ENCODE measurements around the gene C8G. TPM values are rescaled to one million over a fixed set of nuclear protein-coding genes. Genes with fewer than 3 reads are reported as not detected.

The C8G gene
- total and polyA plus RNA-seq, 9 of the 15 experiments (the other 6 are each of a cell fraction or from before 2014, with no cell fraction given): 0.35 to 5.9 (median 2.7) TPM; not detected in 2

GRCh38 chr9:136963751-136964150 is 18.7 kb downstream of the C8G start:
- CTCF ChIA-PET (ENCODE audit: low intra/inter-chr PET ratio): no interaction called here
- TF ChIP-seq RFX5 (IDR thresholded peaks at IDR 0.05; ENCODE audit: low read depth, low read length): no peak
- TF ChIP-seq FIP1L1 (IDR thresholded peaks at IDR 0.05; ENCODE audit: low read depth, low read length, poor library complexity, severe bottlenecking): no peak
- no peak for TF ChIP-seq ZNF444 (CRISPR knock-in tag; IDR thresholded peaks at IDR 0.05)
- no peak for TF ChIP-seq EP400 (IDR thresholded peaks at IDR 0.05)
- no peak for TF ChIP-seq GATAD2A (IDR thresholded peaks at IDR 0.05)
- no peak for TF ChIP-seq ZNF75A (CRISPR knock-in tag; IDR thresholded peaks at IDR 0.05)
- no peak for TF ChIP-seq ZNF586 (CRISPR knock-in tag; conservative IDR thresholded peaks at IDR 0.05)
- TF ChIP-seq CBX8 (IDR thresholded peaks at IDR 0.05; ENCODE audit: borderline replicate concordance, extremely low read depth, low read depth, low read length, poor library complexity, severe bottlenecking): no peak
- no peak for TF ChIP-seq HDAC6 (IDR thresholded peaks at IDR 0.05; ENCODE audit: low read depth, low read length)
- peak overlapping the region; percentile 61 for H3K4me2 ChIP-seq (ENCODE audit: insufficient read depth, low read length)
- no peaks in the 10 kb centered on the region for H3K9me1 ChIP-seq (ENCODE audit: control insufficient read depth, insufficient read depth, low read length)
- peak overlapping the region; percentile 86 for H2AFZ ChIP-seq (ENCODE audit: low read depth, low read length)
- H3K27ac ChIP-seq (ENCODE audit: extremely low read depth, low read depth, low read length): no peak overlapping the region
- in situ Hi-C loops (cut with MboI) (no loop called here), intact Hi-C loops (cut with micrococcal nuclease) (no loop called here)
- no peaks in the 10 kb centered on the region for H3K36me3 ChIP-seq (ENCODE audit: control insufficient read depth, insufficient read depth, low read length)
- POLR2A ChIA-PET: no interaction called here
- 75% methylated on average over 3 of the region's 12 CpGs for WGBS (ENCODE audit: insufficient coverage, low coverage, missing lambda C conversion rate)
- H3K4me3 ChIP-seq: no peak overlapping the region
- no peak for ATAC-seq
- FAIRE-seq: no peak
- H3K27me3 ChIP-seq (ENCODE audit: control insufficient read depth in 2 of 2, insufficient read depth in 2 of 2, low read length in 2 of 2): no peaks in the 10 kb centered on the region
- H3K9ac ChIP-seq (ENCODE audit: insufficient read depth in 1 of 2, low read depth in 2 of 2, low read length in 2 of 2): peak overlapping the region in 1 of 2 experiments; percentile 81; a peak in 2 of 4 replicates
- H3K79me2 ChIP-seq (ENCODE audit: control insufficient read depth, insufficient read depth, low read length): no peaks in the 10 kb centered on the region
- BruUV-seq (replicated peaks): no TSS peak
- no peaks in the 10 kb centered on the region for H4K20me1 ChIP-seq (replicated peaks; ENCODE audit: control insufficient read depth, insufficient read depth, low read length)
- DNase-seq (ENCODE audit: extremely low read depth in 1 of 4, low spot score in 3 of 4): no peak
- H3K9me3 ChIP-seq (replicated peaks; ENCODE audit: control insufficient read depth, insufficient read depth, low read depth, low read length): no peaks in the 10 kb centered on the region
- H3K4me1 ChIP-seq (replicated peaks in 1 of 2; ENCODE audit: control insufficient read depth in 2 of 2, insufficient read depth in 2 of 2, low read length in 2 of 2): peaks cover 26 to 77% of the 10 kb centered on the region in 2 experiments; a peak in 4 of 5 replicates
